ENCODE measurements around the gene SOCS7.
A peak's percentile ranks its signal among the peaks of the same experiment; 100 is the strongest.

SOCS7 gene

DNA sequence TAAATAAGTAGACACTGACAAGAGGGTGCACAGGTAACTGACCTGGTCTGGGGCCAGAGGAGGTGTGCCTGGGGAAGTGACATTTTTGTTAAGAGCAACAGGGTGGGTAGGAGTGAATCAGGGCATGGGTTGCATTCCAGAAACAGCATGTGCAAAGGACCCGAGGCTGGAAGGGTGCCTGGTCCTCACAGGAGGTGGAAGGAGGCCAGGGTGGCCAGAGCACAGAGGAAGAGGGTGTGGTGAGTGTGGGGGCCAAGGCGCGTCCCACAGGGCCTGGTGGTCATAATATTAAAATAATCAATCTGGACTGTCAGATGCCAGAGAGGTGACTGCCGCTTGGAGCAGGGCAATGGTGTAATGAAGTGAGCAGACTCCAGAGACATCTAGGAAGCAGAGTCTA lies 90.9 kb downstream of the SOCS7 start:
- Histone ChIP-seq H3K36me3 (ENCODE audit: insufficient read depth, low read length) (no peaks in the 10 kb centered on the region), H3K9me3 (ENCODE audit: control insufficient read depth, insufficient read depth, low read length) (no peaks in the 10 kb centered on the region), H3K9ac (ENCODE audit: low read depth, low read length) (no peak overlapping the region), H3K4me1 (ENCODE audit: insufficient read depth, low read length) (peaks cover 32% of the 10 kb centered on the region)

- no peaks in the 10 kb centered on the region for H3K36me3 ChIP-seq (ENCODE audit: insufficient read depth, low read length)
- H3K9me3 ChIP-seq (ENCODE audit: control insufficient read depth, insufficient read depth, low read length): no peaks in the 10 kb centered on the region
- H3K4me1 ChIP-seq (ENCODE audit: insufficient read depth, low read length): peaks cover 41% of the 10 kb centered on the region
- no peak overlapping the region for H3K9ac ChIP-seq (ENCODE audit: low read depth, low read length)
These were observed 91.8 kb downstream of the SOCS7 start for GRCh38 chr17:38443356-38444031.

DNA sequence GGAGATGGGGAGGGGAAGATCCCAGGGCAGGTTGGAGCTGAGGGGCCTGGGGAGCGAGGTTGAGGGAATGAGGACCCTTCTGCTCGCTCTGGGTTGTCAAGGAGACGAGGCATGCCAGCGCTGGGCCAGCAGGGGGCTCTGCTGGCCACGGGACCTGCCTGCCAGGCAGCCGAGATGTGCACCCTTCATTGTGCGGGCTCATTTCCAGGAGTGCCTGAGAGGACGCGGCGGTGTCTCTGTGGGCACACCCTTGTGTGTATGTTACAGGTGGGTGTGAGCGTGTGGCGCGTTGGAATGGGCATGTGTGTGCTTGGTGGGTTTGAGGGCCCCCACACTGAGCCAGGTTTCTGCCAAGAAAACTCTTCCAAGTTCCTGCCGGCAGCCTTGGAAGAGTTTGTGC lies 92.5 kb downstream of the SOCS7 start:
- H3K9ac ChIP-seq (ENCODE audit: low read depth, low read length): no peak overlapping the region
- H3K9me3 ChIP-seq (ENCODE audit: control insufficient read depth, insufficient read depth, low read length): no peaks in the 10 kb centered on the region
- H3K36me3 ChIP-seq (ENCODE audit: insufficient read depth, low read length): no peaks in the 10 kb centered on the region
- peaks cover 41% of the 10 kb centered on the region for H3K4me1 ChIP-seq (ENCODE audit: insufficient read depth, low read length)

DNA sequence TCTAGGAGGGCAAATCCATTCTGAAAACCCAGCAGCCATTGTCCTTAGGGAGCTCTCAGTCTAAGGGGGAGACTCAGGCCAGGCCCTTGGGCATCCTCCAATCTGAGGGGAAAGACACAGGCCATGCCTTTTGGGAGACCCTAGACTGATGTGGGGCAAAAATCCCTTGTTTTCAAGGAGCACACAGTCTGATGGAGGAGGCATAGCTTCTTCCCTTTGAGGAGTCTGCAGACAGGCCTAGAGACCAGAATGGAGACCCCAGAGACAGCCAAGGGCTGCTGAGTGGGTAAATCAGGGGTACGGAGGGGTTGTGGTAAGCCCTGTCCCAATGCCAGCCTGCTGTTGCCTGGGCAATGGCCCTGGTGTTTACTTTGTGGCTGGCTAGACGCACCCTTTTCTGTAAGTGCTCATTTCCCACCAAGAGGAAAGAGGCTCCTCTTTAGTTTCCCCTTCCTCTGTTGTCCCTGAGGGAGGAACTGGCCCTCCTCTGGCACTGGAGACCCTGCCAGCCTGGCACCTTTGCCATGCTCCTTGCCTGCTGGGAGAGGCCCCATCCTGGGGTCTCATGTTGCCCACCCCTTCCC lies 96.0 kb downstream of the SOCS7 start:
- peaks cover 39% of the 10 kb centered on the region for H3K4me1 ChIP-seq (ENCODE audit: insufficient read depth, low read length)
- no peak overlapping the region for H3K9ac ChIP-seq (ENCODE audit: low read depth, low read length)
- no peaks in the 10 kb centered on the region for H3K36me3 ChIP-seq (ENCODE audit: insufficient read depth, low read length)
- no peaks in the 10 kb centered on the region for H3K9me3 ChIP-seq (ENCODE audit: control insufficient read depth, insufficient read depth, low read length)

GRCh38 chr17:38448208-38448771 lies 96.6 kb downstream of the SOCS7 start:
- peaks cover 45% of the 10 kb centered on the region for H3K4me1 ChIP-seq (ENCODE audit: insufficient read depth, low read length)
- no peaks in the 10 kb centered on the region for H3K36me3 ChIP-seq (ENCODE audit: insufficient read depth, low read length)
- no peak overlapping the region for H3K9ac ChIP-seq (ENCODE audit: low read depth, low read length)
- no peaks in the 10 kb centered on the region for H3K9me3 ChIP-seq (ENCODE audit: control insufficient read depth, insufficient read depth, low read length)

GRCh38 chr17:38449364-38449763 lies 97.7 kb downstream of the SOCS7 start:
- H3K9ac ChIP-seq (ENCODE audit: low read depth, low read length): no peak overlapping the region; the same call in 1 of the 2 replicates
- peaks cover 40% of the 10 kb centered on the region for H3K4me1 ChIP-seq (ENCODE audit: insufficient read depth, low read length)
- no peaks in the 10 kb centered on the region for H3K36me3 ChIP-seq (ENCODE audit: insufficient read depth, low read length)
- H3K9me3 ChIP-seq (ENCODE audit: control insufficient read depth, insufficient read depth, low read length): no peaks in the 10 kb centered on the region

DNA sequence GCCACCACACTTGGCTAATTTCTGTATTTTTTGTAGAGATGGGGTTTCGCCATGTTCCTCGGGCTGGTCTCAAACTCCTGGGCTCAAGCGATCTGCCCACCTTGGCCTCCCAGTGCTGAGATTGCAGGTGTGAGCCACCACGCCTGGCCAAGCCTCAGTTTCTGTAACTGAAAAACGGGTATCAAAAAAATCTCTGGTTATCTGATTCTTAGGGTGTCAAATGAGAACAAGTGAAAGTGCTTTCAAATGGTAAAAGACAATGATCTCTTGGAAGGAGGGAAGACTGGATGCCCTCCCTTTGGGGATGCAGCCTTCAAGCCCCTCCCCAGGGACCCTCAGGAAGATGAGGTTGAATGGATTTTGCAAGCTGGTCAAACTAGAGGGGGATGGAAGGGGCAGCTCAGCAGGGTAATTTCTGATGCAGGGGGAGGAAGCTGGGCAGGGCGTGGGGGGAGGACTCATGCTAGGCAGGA lies 98.9 kb downstream of the SOCS7 start:
- Histone ChIP-seq H3K36me3 (ENCODE audit: insufficient read depth, low read length) (no peaks in the 10 kb centered on the region), H3K9ac (ENCODE audit: low read depth, low read length) (peak overlapping the region; percentile 51; the same call in 1 of the 2 replicates), H3K9me3 (ENCODE audit: control insufficient read depth, insufficient read depth, low read length) (no peaks in the 10 kb centered on the region), H3K4me1 (ENCODE audit: insufficient read depth, low read length) (peaks cover 48% of the 10 kb centered on the region)

- peaks cover 54% of the 10 kb centered on the region for H3K4me1 ChIP-seq (ENCODE audit: insufficient read depth, low read length)
- H3K9ac ChIP-seq (ENCODE audit: low read depth, low read length): peak overlapping the region; percentile 51
These were observed 99.6 kb downstream of the SOCS7 start for GRCh38 chr17:38451030-38451839.

GRCh38 chr17:38451840-38452529 lies 100.3 kb downstream of the SOCS7 start:
- Histone ChIP-seq H3K36me3 (ENCODE audit: insufficient read depth, low read length) (no peaks in the 10 kb centered on the region), H3K4me1 (ENCODE audit: insufficient read depth, low read length) (peaks cover 59% of the 10 kb centered on the region), H3K9ac (ENCODE audit: low read depth, low read length) (peak overlapping the region; percentile 63), H3K9me3 (ENCODE audit: control insufficient read depth, insufficient read depth, low read length) (no peaks in the 10 kb centered on the region)

More at GRCh38 chr17:38451030-38451839, 99.6 kb downstream of the SOCS7 start:
- H3K9me3 ChIP-seq (ENCODE audit: control insufficient read depth, insufficient read depth, low read length): no peaks in the 10 kb centered on the region
- no peaks in the 10 kb centered on the region for H3K36me3 ChIP-seq (ENCODE audit: insufficient read depth, low read length)

- Histone ChIP-seq H3K9ac (ENCODE audit: low read depth, low read length) (peak overlapping the region; percentile 63), H3K9me3 (ENCODE audit: control insufficient read depth, insufficient read depth, low read length) (no peaks in the 10 kb centered on the region), H3K36me3 (ENCODE audit: insufficient read depth, low read length) (no peaks in the 10 kb centered on the region), H3K4me1 (ENCODE audit: insufficient read depth, low read length) (peaks cover 55% of the 10 kb centered on the region)
These were observed 101.1 kb downstream of the SOCS7 start for GRCh38 chr17:38452719-38453118.

DNA sequence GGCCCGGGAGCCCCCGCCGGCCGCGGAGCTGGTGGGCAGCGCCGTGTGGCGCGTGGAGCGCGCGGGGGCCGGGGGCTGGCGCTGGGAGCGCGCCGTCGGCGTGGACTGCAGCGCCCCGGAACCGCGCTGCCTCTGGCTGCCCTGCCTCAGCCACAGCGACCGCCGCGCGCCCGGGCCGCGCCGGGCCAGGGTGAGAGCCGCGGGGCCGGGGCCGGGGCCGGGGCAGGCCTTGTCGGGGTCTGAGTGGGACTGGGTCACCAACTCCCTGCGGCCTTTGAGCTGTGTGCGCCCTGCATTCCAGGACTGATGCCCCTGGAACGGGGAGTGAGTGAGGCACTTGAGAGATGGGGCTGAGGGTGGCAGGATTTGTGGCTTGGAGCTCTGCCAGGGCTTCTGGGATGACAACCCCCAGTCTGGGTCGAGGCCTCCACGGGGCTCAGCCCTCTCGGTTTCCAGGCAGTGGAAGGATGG lies 102.3 kb downstream of the SOCS7 start:
- Histone ChIP-seq H3K9me3 (ENCODE audit: control insufficient read depth, insufficient read depth, low read length) (no peaks in the 10 kb centered on the region), H3K36me3 (ENCODE audit: insufficient read depth, low read length) (0 out of 2 replicates have a peak, but pooled peaks cover 5% of the 10 kb centered on the region), H3K9ac (ENCODE audit: low read depth, low read length) (peak overlapping the region; percentile 63), H3K4me1 (ENCODE audit: insufficient read depth, low read length) (peaks cover 47% of the 10 kb centered on the region)

- Histone ChIP-seq H3K36me3 (ENCODE audit: insufficient read depth, low read length) (peaks cover 9% of the 10 kb centered on the region; the same call in 1 of the 2 replicates), H3K9ac (ENCODE audit: low read depth, low read length) (peak overlapping the region; percentile 63), H3K9me3 (ENCODE audit: control insufficient read depth, insufficient read depth, low read length) (no peaks in the 10 kb centered on the region), H3K4me1 (ENCODE audit: insufficient read depth, low read length) (peaks cover 42% of the 10 kb centered on the region)
These were observed 102.9 kb downstream of the SOCS7 start for GRCh38 chr17:38454532-38454931.

All from ES-I3 (cell line).